ENCODE data around the gene ADRA2A.

Gene ADRA2A

DNA sequence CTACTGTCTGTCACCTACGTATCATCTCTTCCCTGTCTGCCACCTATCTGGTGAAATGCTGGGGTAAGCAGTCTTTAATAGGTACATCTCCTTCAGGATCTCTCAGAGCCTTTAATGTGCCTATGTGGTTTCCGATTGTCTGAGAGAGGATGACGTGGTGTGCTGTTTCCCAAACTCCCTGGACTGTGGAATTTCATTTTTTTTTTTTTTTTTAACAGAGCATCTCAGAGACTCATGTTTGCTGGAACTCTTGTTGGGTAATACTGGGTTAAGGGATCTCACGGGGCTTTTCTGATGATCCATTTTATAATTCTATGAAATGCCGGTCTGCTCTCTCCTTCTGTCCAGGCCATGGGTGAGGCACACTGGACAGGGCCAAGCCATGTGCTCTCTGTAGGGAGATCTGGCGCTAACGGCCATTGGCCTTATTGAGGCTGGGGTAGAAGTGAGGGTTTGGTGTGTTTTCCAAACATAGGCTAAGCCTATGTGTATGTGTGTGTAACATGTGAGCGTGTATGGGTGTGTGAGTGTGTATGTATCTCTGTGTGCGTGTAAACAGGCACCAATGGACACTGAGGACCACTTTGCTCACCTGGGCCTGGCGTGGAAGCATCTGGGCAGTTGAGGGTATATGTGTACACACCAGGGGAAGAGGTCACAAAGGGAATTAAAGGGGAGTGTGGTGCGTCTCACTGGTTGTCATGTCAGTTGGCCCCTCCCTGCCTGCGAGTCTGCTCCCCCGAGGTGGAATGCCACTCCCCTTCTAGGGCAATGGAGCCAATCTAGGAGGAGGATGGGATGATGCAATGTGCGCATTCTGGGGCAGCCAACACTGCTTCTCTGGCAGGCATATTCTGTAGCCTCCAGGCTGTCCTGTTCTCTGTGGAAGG, 7.8 kb downstream of the ADRA2A start:
- no peak for DNase-seq

DNA sequence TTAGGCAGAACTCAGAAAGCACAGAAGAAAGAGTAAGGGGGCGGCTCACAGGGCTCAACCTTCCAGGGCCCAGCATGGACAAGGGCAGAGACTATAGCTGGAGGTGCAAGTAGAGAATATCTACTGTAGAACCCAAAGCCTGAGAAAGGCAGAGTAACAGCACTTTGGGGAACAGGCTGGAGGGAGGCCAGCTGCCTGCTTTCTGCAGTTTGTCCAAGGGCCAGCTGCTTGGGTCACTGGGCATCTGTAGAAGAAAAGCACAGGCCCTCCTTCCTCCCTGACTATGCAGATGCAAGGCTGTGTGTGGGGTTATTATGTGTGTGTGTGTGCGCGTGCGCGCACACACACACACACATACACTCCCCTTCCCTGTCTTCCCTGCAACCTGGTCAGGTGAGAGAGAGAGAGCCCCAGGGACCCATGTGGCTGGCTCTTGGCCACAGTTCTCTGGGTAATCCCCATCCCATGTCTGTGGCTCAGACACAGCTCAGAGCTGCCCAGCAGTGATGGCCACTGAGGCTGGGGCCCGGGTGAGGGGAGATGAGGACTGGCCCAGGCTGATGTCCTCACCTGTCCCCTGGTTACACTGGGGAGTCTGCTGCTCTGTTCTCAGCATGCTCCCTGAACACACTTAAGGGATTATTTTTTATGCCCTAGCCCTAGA, 9.0 kb downstream of the ADRA2A start:
- DNase-seq = no peak

DNA sequence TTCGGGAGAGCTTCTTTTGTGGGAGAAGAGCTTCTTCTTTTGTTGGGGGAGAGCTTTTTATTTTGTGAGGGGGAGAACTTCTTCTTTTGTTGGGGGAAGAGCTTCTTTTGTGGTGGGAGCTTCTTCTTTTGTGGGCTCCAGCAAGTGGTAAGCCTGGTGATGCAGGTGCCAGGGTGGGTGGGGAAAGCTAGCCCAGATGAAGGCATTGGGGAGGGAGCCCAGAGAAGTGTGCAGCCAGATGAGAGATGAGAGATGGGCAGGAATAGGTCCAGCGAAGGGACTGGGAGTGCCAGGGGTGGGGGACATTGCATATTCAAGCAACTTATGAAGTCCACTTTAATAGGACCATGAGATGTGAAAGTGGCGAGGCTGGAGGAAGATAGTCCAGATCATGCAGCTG, 9.7 kb downstream of the ADRA2A start:
- no peak for DNase-seq

DNA sequence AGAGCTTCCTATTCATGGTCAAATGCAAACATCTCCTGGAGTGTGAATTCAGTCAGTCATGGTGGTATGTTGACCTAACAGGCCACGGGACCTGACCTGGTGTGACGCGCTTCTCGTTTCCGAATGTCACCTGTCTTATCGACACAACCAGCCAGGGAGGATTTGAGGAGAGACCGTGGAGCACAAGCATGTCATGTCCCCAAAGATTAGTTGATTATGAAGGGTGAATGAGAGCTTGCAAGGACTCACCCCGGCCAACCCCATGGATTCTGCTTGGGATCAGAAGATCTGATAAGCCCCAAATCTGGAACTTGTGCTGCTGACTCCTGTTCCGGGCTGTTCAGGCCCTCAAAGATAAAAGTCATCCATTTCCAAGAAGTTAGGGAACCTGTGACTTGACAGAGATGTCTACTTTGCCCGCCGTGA, 10.5 kb downstream of the ADRA2A start:
- no peak for DNase-seq

DNA sequence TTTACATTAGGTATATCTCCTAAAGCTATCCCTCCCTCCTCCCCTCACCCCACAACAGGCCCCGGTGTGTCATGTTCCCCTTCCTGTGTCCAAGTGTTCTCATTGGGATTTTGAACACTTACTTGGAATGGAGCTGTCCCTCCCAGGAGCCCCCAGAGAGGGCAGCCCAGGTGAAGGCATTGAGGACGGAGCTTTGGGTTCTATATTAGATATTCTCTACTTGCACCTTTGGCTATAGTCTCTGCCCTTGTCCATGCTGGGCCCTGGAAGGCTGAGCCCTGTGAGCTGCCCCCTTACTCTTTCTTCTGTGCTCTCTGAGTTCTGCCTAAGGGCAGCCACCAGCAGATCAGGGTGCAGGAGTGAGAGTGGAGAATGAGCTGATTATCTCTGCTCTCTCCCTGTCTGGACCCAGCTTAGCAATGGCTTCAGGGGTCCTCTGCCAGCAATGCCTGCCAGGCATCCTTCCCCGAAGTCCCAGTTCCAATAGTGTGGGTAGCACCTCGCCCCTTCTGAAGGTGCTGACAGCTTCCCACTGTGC, 11.2 kb downstream of the ADRA2A start:
- no peak for DNase-seq

DNA sequence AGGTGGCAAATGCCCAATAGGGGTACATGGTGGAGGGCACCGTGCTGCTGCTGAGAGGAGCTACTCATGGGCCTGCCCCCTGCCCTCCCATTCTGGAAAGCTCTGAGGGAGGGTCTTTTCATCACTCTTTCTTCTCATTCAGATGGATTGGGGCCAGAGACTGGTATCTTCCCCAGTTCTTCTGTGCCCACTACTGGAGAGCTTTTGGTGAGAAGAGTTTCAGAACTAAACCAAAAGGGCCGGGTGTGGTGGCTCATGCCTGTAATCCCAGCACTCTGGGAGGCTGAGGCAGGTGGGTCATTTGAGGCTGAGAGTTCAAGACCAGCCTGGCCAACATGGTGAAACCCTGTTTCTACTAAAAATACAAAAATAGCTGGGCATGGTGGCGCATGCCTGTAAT, 12.5 kb downstream of the ADRA2A start:
- no peak for DNase-seq

DNA sequence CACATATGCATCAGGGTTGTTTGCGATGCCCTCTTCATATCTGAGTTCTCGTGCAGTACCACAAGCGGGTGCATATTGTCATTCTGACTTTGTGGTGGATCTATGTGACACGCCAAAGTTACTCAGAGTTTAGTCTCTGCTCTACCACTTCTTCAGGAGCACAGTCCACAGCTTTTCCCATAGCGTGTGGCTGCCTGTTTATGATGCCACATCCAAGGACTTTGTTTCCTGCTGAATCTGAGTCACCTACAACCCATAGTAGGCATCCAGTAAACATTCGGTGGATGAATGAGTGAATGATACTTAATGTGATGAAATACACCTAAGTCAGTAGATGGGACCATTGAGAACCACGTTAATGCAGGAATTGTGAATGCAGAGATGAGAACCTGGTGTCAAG, 15.0 kb downstream of the ADRA2A start:
- no peak for DNase-seq

DNA sequence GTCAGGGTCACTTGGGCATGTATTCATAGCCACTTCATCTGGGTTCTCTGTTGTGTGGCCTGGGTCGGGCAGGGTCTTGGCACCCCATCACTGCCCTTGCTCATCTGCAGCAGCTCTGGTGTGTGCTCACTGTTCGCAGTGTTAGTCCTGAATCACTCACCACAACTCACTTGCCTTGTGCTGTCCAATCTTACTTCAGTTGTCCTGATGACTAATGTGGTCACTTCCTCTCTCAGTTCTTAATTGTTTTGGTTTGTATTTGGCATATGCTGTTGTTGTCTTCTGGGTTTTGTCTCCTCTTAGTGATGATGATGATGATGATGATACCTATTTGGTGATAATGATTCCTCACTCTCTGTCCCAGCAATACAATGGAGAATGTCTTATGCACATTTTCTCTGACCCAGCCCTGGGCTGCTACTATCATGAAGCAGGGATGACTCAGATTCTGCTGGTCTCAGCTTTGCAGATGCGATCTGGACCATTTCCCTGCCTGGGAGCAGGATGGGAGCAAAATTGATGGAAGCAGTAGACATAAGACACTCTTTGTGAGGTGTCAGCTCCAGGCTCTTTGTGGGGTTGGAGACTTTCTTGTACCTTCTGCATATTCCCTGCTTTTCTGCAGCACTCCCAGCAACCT, 17.0 kb downstream of the ADRA2A start:
- no peak for DNase-seq

DNA sequence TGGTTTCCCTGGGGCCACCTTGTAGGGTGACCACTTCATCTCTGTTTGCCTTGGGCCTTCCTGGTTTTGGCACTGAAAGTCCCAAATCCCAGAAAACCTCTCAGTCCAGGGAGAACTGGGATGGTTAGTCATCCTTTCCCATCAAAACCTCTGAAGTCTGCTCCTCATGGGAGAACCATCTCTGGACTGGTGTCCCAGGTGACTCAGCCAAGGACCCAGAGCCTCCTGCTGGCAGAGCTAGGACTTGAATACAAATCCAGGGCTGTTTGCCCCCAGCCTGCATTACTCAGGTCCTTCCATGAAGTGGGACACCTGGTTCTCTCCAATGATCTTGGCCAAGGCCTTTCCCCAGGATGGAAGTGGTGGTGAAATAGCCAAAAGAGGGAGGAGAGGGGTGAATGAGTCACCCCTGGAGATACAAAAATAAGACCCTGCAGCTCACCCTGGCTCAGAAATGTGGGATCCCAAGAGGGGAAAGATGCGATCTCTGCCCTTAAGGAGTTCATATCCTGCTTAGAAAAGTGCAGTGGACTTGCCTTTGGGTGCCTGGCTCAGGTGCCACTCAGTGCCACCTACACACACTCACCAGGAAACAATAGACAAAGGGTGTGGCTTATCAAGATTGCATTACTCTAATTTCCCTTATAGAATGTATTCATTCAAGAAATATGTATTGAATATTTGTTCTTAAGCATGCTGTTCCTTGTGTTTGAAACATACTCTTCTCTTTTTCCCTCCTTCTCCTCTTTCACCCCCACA, 22.0 kb downstream of the ADRA2A start:
- no peak for DNase-seq

DNA sequence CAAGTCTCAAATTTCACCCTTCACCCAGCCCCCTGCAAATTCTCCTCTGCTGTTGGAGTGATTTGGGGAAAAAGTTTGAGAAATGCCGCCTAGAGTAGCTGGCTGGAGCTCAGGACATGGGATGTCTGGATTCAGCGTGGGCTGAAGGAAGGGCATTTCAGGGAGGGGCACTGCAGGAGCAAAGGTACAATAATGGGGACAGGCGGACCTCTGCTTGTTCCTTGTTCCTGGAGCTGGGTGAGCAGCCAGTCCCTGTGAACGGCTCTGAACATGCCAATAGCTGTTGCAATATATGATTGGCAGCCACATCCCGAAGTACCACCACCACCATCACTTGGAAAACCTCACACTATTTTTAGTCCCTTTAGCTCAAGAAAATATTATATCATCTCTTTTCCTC, 23.4 kb downstream of the ADRA2A start:
- DNase-seq = no peak

DNA sequence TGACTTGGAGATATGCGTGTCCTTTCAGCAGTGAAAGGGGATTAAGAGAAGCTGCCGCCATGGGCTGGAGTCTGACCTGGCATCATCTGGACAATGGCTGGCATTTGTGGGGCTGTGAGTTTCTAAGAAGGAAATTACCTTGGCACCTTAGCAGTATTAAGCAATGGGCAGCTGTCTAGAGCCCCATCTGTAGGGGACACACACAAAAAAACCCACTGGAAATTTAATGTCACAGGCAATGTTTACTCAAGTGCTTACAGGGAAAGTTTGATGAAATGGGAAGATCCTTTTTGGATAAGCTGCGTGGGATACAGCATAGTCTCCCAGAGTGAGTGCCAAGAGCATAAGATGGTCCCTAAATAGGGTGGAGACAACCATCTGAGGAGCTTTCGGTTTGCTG, 25.0 kb downstream of the ADRA2A start:
- no peak for DNase-seq

DNA sequence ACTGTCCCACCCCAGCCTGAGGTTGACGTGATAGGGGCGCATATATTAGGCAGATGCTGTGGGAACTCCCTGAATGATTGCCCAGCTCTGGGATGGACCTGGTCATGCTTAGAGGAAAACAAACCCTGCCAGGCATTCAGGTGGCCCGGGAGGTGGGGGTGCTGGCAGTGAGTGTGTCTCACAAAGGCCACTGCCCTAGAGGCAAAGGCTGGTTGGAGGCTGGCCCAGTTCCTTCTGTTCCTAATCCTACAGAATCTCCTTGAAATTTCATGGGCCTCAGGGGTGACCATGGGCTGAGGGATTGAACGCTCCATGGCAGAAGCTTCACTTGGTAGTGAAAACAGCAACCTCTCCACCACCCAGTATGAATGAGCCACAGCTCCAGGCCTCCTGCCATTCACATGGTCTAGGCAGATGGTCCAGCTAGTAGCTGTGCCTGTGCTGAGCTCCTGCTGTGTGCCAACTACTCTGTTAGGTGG, 25.6 kb downstream of the ADRA2A start:
- no peak for DNase-seq

DNA sequence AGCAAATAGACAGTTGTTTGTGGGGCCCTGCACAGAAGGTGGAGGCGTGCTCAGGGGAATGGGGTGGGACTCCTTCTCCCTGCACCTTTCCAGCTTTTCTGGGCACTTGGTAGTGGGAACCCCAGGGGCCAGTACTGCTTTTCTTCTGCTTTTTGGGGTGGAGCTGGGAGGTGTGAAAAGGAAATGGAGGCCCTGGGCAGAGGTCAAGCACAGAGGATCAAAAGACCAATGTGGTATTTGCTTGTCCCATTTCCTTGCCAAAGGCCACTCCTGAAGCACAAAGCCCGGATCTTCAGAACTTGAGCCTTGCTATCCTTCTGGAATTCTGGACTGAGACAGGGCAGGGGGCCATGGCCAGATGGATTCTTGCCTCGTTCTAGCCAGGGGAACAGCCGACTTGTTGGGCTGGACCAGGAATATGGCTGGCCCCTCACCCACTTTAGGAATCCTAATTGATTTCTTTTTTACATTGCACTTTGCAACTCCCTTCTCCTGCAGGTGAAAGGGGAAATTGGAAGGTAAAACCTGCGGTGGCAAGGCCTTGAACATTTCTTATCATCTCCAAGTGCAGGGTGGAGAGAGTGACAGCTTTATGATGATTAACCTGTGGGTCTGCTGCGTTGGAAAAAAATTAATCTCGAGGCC, 26.5 kb downstream of the ADRA2A start:
- no peak for DNase-seq

DNA sequence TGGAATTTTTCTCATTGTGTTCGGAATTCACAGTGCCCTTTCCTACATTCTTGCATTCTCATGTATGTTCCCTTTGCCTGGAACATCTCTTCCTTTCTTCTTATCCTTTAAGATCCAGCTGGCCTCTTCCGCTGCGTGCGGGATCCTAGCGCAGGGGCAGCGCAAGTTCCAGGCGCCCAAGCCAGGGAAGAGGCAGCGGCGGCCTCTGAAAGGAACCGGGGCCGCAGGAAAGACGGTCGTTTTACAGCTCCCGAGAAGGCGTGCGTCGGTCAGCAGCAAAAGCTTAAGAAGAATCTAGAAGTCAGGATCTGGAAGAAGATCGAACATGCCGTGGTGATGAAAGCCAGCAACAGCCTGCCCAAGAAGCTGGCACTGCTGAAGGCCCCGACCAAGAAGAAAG, 28.0 kb downstream of the ADRA2A start:
- DNase-seq = no peak

DNA sequence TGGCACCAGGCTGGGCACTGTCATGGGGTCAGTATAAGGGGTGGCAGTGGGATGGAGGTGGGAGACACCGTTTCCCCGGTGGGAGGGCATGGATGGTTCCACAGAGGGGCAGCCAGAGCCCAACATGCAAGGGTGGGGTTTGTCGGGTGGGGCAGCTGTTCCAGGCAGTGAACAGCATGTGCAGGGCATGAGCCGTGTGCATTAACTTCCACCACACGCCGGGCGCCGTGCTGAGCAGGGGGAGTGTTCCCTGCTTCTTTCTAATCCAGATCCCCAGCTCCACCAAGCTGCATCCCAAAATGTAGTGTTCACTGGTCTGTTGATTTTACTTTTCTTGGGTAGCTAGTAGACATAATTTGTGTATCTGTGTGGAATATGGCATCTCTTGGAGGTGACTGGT, 29.3 kb downstream of the ADRA2A start:
- no peak for DNase-seq

DNA sequence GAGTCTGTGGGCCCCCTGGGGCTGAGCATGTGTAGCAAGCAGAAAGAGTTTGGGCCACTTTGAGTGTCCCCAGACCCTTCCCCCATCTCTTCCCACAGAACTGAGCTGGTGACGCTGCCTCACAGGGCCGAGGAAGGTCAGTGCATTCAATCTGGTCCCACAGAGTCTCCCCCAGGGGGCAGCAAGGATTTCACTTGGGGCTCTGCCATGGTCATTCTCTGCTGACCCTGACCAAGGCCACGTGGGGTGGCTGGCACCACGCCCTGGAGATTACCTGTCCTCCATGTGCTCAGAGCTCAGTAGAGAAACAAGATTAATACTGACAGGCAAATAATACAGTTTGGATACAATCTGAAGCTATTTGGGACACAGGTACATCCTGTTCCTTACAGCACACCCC, 30.2 kb downstream of the ADRA2A start:
- no peak for DNase-seq

DNA sequence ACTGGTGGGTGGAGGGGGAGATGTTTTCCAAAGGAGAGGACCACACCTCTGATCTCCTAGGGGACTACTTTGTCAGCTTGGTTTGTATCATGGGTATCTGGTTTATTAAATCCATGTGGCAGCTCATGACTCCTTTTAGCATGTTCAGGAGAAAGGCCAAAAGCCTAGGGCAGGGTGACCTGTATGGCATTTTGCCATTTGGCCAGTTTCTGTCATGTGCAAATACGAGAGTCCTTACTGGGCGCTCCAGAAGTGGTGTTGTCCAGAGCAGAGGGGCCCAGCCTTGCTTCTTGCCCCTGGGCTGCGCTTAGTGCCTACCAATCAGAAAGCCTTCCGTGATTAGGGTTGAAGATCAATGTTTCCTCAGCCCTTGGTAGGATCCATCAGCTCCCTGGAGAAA, 31.0 kb downstream of the ADRA2A start:
- DNase-seq = no peak

DNA sequence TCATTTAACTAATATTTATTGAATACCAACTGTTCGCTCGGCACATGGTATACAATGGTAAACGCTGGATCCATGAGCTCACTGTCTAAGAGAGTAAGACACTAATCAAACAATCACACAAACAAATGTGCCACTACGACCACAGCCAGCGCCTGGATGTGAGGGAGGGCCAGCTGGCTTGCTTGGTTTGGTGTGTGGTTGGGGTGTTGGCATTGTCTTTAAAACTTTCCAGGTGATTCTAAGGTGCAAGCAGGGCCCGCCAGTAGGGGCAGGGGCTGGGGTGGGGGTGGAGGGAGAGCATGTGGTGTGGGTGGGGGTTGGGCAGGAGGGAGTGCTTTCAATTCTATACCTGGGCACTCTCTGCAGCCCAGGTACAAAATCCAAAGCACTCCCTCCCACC, 31.6 kb downstream of the ADRA2A start:
- no peak for DNase-seq

DNA sequence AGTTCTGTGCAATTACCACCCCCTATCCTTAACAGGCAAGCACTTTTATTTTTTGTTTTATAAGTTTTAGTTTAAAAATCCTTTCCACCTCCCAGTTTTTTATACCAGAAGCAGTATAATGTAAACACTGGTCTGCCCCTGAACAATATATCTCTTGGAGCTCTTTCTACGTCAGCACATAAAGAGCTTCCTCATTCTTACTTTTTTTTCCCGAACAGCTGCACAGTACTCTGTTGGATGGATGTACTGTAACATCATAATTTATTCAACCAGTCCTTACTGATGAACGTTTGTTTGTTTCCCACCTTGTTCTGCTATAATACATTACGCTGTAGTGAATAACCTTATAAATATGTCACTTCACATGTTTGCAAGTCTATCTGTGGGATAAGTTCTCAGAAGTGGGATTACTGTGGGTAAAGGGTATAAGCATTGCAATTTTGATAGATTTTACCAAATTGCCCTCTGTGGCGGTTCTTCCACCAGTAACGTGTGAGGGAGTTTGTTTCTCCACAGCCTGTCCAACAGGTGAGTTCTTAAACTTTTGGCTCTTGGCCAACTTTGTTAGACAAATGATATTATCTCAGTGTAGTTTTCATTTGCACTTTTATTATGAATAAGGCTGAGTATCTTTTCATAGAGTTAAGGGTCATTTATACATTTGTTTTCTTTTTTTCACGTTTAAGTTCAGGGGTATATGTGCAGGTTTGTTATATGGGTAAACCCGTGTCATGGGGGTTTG, 32.8 kb downstream of the ADRA2A start:
- peak; percentile 43 for DNase-seq

DNA sequence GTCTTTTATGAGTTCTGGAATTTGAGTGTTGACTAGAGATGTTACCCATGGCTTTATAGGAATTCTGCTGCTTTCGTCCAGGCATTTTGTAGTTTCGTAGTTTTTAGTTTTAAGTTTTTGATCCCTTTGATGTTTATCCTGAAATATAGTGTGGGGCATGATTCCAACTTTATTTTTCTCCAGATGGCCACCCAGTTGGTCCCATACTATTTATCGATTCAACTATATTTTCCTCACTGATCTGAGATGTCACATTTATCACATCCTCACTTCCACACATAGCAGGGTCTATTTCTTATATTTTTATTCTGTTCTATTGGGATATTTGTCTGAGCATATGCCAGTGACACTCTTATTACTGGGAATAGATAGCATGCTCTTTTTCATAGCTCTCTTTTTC, 33.9 kb downstream of the ADRA2A start:
- DNase-seq = no peak

DNA sequence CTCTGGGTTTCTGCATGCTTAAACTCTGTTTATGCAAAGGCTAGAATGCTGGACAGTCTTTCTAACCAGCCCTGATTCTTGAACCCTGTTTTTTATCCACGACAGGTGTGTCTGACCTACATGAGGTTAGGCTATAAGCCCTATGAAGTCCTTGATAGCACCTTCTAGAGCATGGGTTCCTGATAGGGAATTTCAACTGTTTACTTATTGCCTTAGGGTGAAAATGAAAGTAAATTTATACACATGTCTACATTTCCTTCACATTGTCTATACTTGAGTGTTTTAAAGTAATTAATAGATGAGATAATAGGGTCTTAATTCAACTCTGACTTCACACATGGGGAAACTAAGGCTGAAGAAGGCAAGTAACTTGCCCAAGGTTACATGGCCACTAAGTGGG, 35.5 kb downstream of the ADRA2A start:
- DNase-seq = no peak
